ENCODE results near the gene ST6GALNAC3.
"Not testable (repeated sequence)": the region's sequence is repeated elsewhere in the genome, so short reads cannot be mapped to it uniquely, and the experiment has no call there.

Gene ST6GALNAC3

GRCh38 chr1:76209238-76209637 is 134.7 kb downstream of the ST6GALNAC3 start:
- no peak for DNase-seq

- DNase-seq = no peak
Observed at GRCh38 chr1:76209648-76210047, 135.1 kb downstream of the ST6GALNAC3 start.

DNA sequence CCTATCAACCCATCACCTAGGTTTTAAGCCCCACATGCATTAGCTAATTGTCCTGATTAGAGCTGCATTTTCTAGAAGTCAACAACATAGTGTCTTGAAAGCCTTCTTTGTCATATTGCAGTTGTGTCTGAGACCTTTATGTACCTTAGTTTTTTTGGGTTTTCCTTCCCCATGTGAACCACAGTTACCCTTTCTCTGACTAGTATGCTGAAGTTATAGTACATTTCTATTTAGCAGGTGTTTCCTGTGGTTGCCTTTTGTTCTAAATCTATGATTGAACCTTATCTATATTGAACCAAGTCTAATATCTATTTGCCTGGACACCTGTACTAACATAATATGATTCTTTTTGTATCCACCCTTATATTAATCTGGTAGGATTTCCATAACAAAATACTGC is 135.6 kb downstream of the ST6GALNAC3 start:
- DNase-seq = no peak

DNA sequence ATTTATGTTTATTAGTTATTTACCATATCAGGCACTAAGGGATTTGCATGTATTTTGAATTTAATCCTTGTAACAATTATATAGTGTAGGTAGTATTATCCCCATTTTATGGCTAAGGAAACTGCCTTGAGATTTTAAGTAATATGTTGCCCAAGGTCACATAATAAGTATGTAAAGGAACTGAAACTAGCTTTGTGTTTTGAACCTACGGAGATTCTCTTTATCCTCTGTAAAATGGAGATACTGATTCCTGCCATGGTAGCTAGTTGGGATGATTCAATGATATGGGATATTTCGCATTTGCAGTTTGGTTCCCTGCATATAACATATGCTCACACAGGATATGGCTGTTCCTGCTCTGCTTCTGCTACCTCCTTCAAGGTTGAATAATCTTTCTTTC is 144.3 kb downstream of the ST6GALNAC3 start:
- no peak for DNase-seq

- DNase-seq = no peak
Observed at GRCh38 chr1:76219366-76219818, 144.8 kb downstream of the ST6GALNAC3 start.

DNA sequence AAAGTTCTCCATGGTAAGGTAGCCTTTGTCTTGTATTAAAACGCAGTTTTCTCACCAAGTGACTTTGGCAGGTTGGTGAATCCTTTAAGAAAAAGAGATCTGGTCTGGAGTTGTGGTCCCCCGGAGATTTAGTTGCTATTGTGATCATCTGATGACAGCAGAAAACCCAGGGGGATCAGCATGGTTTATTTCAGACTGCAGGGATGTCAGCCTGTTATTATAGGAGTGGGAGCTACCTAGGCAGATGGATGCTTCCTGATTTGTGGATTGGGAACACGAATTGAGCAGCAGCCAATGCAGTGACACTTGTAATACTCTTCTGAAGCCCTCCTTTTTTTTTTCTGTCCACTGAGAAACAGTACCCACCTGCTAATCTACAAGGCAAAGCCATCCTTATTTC is 150.2 kb downstream of the ST6GALNAC3 start:
- DNase-seq = no peak

GRCh38 chr1:76225526-76225925 is 151.0 kb downstream of the ST6GALNAC3 start:
- DNase-seq = no peak

DNA sequence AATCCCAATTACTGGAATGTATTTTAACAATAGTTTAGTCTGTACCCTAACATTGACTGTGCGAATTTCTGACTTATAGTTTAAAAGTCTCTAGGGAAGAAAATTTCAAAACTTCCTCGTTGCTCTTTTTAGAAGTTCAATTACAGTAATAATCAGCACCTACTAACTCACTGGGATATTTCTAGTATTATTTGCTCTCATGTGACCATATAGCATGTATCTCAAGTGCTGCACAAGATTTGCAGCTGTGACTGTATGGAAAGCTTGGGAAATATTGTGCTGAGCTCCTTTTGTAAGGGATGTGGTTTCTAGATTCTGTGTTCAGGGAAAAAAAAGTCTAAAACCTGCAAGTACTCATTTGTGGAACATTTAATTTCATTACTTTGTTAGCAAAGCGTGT is 153.1 kb downstream of the ST6GALNAC3 start:
- DNase-seq = no peak

DNA sequence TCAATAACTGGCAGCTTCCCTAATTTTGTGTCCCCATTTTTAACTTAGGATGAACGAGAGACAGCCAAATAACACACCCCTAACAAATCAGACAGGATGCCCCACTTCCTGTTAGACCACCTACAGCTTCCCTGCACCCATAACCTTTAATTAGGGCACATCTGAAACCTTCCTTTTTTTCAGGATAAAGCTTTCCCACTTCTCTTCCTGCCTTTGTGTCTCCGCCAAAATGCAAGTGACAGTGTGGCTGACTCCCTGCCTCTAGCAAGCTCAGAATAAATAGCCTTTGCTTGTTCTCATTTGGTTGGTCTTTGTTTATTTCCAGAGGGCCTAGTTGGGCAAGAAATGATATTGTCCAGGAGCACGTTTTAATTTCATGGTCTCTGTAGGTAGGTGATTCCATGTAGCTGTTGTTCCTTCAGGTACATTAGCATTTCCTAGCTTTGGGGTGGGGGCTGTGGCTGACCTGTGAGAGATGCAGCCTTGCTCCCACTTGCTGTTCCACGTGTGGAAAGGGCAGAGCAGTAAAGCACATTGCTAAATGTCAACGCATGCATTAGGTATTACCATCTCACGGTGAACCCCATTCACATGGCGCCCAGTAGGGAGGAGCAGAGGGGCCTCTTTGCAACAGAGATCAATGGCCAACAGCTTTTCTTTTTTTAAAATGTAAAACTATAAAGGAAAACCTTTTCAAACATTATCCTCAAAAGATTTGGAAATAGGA is 154.9 kb downstream of the ST6GALNAC3 start:
- no peak for DNase-seq

DNA sequence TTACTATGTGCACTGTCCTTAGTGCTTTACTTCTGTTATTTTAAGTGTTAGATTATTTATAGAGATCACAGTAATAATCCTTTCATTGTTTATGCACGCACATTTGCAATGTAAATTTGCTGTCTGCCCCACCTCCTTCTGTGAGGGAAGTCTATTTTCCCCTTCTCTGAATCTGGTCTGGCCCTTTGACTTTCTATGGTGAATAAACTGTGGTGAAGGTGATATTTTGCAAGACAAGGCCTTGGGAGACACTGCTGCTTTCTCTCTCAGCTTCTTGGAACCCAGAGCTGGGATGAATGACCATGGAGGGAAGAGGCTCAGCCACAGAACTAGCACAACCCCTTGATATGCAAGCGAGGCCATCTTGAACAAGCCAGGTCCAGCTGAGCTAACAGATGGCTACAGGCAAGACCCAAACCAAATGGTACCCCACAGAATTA is 156.3 kb downstream of the ST6GALNAC3 start:
- DNase-seq = no peak

DNA sequence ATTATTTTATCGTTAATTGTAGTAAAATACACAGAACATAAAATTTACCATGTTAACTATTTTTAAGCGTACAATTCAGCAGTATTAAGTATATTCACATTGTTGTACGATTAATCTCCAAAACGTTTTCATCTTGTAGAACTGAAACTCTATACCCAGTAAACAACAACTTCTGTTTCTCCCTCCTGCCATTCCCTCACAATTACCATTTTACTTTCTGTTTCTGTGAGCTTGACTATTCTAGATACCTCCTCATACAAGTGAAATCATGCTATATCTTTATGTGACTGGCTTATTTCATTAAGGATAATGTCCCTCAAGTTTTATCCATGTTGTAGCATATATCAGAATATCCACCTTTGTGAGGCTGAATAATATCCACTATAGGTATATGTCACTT is 156.8 kb downstream of the ST6GALNAC3 start:
- DNase-seq = no peak

DNA sequence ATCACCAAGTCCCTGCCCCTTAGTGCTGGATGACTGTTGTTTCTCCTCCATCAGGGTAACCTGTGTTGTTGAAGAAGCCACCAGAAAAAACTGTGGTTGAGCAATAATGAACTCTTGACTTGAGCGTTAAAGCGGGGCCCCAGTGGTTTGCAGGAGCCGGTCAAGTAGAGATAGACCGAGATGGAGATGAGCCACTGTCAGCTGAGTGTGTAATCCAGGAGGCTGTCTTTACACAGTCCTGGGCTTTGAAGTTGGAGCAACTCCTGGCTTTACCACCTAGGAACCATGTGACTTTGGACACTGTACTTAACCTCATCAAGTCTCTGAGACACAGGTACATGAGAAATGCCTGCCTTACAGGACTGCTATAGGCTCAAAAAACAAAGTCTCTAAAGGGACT is 158.1 kb downstream of the ST6GALNAC3 start:
- no peak for DNase-seq

DNA sequence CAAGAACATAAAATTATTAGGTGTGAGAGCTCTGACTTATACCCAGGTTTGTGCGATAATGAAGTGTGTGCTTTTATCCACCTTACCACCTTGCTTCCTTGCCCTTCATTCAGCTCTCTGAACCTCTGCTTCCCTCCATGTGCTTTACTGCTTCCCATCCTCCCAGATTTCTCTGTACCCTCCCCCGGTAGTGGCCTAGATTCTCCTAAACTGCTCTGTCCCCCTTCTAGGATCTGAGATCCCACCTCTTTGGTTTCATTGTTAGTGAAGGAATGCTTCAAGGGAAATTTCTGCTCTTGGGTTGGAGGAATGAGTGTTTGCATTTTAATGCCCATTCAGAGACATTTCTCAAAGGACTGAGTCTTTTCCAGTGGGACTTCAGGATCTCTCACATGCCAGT is 159.5 kb downstream of the ST6GALNAC3 start:
- DNase-seq = no peak

GRCh38 chr1:76237211-76237610 is 162.7 kb downstream of the ST6GALNAC3 start:
- DNase-seq = no peak

DNA sequence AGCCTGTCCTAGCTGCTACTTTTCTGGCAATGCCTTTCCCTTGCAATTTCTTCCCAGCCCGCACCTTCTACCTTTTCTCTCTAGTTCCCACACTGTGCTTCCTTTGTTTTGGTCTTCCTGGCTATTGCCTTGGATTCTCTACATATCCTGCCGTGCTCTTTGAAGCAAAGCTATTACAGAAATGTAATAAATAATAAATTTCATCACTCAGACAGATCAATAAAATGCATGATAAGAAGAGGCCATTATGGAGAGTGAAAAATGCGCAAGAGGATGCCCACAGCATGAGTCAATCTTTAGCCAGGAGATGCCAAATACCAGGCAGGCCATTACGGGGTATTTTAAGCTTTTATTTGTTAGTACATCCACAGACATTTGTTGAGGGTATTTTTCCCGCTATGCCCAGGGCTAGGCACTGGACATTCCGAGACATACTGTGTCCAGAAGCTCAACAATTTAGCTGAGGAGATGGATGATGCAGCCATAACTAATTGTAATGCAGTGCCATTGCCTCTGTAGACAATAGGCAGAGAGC is 163.6 kb downstream of the ST6GALNAC3 start:
- DNase-seq = no peak

- DNase-seq = no peak
Observed at GRCh38 chr1:76239470-76239918, 164.9 kb downstream of the ST6GALNAC3 start.

DNA sequence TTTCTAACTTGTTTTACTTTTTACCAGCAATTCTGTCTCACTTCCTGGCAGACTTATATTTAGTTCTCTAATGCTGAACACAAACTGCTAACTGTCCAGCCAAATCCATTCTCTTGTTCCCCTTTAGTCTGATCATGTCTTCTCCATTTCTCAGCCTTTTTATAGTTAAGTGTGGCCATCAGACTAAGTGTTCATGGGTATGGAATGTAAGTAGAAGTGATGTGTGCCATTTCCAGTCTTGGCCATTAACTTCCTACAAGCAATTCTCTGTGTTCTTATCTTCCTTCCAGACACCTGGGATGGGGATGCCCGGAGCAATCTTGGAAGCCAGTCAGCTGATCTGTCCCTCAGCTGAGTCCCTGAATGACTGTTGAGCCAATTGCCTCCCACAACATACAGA is 165.8 kb downstream of the ST6GALNAC3 start:
- DNase-seq = no peak

- not testable (repeated sequence) for DNase-seq
Observed at GRCh38 chr1:76242587-76242986, 168.0 kb downstream of the ST6GALNAC3 start.

DNA sequence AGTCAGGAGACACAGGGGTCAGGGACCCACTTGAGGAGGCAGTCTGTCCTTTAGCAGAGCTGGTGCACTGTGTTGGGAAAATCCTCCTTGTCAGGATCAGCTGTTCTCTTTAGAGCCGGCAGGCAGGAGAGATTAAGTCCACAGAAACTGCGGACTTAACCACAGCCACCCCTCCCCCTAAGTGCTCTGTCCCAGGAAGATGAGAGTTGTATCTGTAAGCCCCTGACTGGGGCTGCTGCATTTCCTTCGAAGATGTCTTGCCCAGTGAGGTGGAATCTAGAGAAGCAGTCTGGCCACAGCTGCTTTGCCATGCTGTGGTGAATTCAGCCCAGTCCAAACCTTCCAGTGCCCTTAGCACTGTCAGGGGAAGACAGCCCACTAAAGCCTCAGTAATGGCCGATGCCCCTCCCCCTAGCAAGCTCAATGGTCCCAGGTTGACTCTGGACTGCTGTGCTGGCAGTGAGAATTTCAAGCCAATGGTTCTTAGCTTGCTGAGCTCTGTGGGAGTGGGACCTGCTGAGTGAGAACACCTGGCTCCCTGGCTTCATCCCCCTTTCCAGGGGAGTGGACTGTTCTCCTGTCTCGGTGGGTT is 172.8 kb downstream of the ST6GALNAC3 start:
- DNase-seq = no peak

DNA sequence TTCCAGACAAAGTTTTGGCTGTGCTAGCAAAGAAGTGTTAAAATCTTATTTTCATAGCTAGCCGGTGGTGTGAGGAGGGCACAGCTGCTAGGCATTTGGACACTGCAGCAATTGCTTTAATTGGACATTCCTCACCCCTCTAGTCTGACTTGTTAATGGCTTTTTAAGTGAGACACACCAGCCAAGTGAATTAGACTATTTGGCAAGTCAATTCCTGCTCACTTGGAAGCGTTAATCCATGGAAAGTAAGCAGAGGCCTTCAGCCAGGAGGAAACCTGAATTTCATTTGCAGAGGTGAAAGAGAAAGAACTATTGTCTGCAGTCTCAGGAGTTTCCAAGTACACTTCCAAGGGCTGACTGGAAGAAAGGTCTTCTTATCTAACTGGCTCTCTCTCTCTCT is 175.7 kb downstream of the ST6GALNAC3 start:
- peak; percentile 76 to 88 for DNase-seq

- no peak for DNase-seq
Observed at GRCh38 chr1:76252431-76252830, 177.9 kb downstream of the ST6GALNAC3 start.

DNA sequence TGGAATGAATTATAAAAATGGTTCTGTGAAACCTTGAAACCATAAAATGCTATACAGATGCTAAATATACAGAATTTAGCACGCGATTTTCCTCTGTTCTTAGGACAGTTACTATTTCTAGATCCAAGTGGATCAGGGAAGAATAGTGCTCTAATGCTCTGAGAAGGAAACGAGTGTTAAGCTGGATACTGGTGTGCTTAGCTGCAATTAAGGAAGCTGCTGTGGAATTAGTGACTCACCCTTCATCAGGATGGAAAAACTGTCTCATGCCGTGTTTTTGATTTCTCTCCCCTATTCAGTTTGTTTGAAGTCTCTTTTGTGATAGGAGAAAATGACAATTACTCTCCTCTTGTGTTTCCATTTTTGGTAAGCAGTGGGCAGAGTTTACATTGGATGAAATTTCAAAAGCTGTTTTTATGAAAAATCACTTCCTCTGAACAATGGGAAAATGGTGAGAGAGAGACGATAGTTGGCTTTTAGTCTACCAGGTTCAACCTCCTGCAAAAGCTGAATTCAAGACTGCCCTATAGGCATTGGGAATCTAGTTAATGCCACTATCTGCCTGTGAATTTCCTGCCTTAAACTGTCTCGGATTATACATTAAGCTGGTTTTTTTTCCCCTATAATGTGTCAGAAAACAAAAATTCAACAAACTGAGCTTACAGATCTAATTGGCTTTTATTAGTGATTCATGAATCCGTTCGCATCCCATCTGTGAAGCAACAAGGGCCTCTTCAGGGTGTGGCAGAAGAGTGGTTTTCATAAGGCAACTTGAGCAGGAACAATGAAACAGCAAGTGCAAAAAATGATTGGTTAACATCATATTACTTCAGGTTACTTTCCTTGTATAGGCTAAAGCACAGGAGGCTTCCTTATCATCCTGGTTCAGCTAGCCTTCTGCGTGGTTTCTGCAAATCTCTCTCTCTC is 179.8 kb downstream of the ST6GALNAC3 start:
- no peak for DNase-seq

All from NCI-H446 (cell line).